Heart right ventricle (tissue), 16 donors: Measurements from ENCODE around the gene PXN. TPM values are rescaled to one million over a fixed set of nuclear protein-coding genes. Genes with fewer than 3 reads are reported as not detected.
A peak's percentile ranks its signal among the peaks of the same experiment; 100 is the strongest.

ENCODE experiments used
- ATAC-seq, 8 donors: fragments of 200-7000 bp; cut with Tn5 transposase; one replicate each; pipeline ENCODE4 v1.9.1; 2020; ENCODE audit warnings: mild to moderate bottlenecking in 8 of 8, moderate library complexity in 8 of 8, moderate number of reproducible peaks in 1 of 8
- DNase-seq, 2 donors: peaks; one replicate each; pipeline ENCODE4 v3.0.0-alpha.2; 2020
- H3K27ac ChIP-seq, 10 donors: fragments of 200-600 bp; sonication (generic) in 2 of 10; one replicate each; pipeline versions ENCODE4 v1.5.0 to v1.8.0; 2020 to 2022; ENCODE audit warnings: mild to moderate bottlenecking in 3 of 10
- H3K27me3 ChIP-seq, 7 donors: fragments of 200-600 bp; one replicate each; pipeline ENCODE4 v1.8.0; 2021 to 2022; ENCODE audit warnings: mild to moderate bottlenecking in 2 of 7
- H3K36me3 ChIP-seq, 9 donors: fragments of 200-600 bp; sonication (generic) in 1 of 9; one replicate each; pipeline versions ENCODE4 v1.5.0 to v1.8.0; 2020 to 2022; ENCODE audit warnings: mild to moderate bottlenecking in 2 of 9
- H3K4me1 ChIP-seq, 9 donors: fragments of 200-600 bp; sonication (generic) in 1 of 9; one replicate each; pipeline versions ENCODE4 v1.5.0 to v1.8.0; 2020 to 2022; ENCODE audit warnings: mild to moderate bottlenecking in 4 of 9
- H3K4me3 ChIP-seq, 10 donors: fragments of 200-600 bp; sonication (generic) in 2 of 10; one replicate each; pipeline versions ENCODE4 v1.5.0 to v1.8.0; 2020 to 2022; ENCODE audit warnings: mild to moderate bottlenecking in 7 of 10, moderate library complexity in 2 of 10
- H3K9me3 ChIP-seq, 11 donors: fragments of 200-600 bp in 10 of 11; sonication (generic) in 2 of 11; one replicate each; pipeline versions ENCODE4 v1.5.0 to v1.8.0; 2013 to 2022; ENCODE audit warnings: mild to moderate bottlenecking in 2 of 11, control low read depth in 1 of 11, moderate library complexity in 1 of 11
- WGBS, 2 donors: extraction: QIAGEN DNeasy Blood & Tissue Kit; methylation state at CpG; one replicate each; pipeline ENCODE4 v1.1.7; 2013; ENCODE audit warnings: inconsistent platforms in 1 of 2; 5-methylcytosine and 5-hydroxymethylcytosine counted together
- intact Hi-C, 10 donors: fragments of 100-400 bp; cut with DNase I; formaldehyde crosslinking; loops; one replicate each; pipeline versions ENCODE4 v1.11.1 to v1.14.2; 2022
- polyA plus RNA-seq, 2 donors: library from polyadenylated mRNA; stranded (reverse); fragments of 200-250 nt; gene quantifications; one replicate each; pipeline ENCODE4 v1.2.3, GENCODE V29; 2013
- total RNA-seq, 10 donors: library from RNA; stranded (reverse); fragmentation: NEBNext Ultra II Directional in 3 of 10; extraction: Animal tissue kit (Norgen Biotek cat#: 25700) in 3 of 10; gene quantifications; one replicate each; pipeline versions ENCODE4 v1.2.1 to v1.2.4, GENCODE V29; 2021 to 2023
- TF ChIP-seq, protein P1 (sequence below), 9 donors: fragments of 200-600 bp; sonication (generic) in 2 of 9; IDR thresholded peaks; one replicate each; pipeline versions ENCODE4 v1.5.0 to v1.8.0; 2021 to 2022; ENCODE audit warnings: antibody characterized with exemption in 9 of 9, mild to moderate bottlenecking in 5 of 9, moderate library complexity in 1 of 9
- donor health status: Arrhythmogenic right ventricular cardiomyopathy.
- donor health status: ischemic (EF 13 %, LVEDD 7.1; RV severe dilation, severe dysfunction).
- donor health status: healthy with polysubstance abuse.
- donor health status: DM: no; HTN: yes; CAD: no.
- donor health status: DM: no; HTN: no; CAD: no.
- donor health status: ischemic (EF 25% LVEDD 6.9; RV normal size, moderate dysfunction).
- donor health status: ischemic (EF 25% LVEDD 5.7; RV mildly dilated, moderate dysfunction).
- donor health status: healthy.
- donor health status: DM: yes; HTN: yes; CAD: no.
- donor health status: Ischemic cardiomyopathy.
- donor health status: ischemic (EF 35%, LVEDD 5.7; RV mildly dilated, moderate dysfunction).
- donor health status: nonischemic (EF 11% LVEDD 7.7; RV severe dilation, severe dysfunction).
- donor health status: DM: yes; HTN: yes; CAD: no.
- donor health status: PGD.
- donor health status: ischemic (EF 29% LVEDD 5.4; RV normal size, mild dysfunction).
- donor health status: nonischemic (EF 23%, LVEDD 6.1; RV moderate dilation, normal function).

The PXN gene
- total and polyA plus RNA-seq, 12 donors: 41.2 to 123 (median 63.3) TPM

DNA sequence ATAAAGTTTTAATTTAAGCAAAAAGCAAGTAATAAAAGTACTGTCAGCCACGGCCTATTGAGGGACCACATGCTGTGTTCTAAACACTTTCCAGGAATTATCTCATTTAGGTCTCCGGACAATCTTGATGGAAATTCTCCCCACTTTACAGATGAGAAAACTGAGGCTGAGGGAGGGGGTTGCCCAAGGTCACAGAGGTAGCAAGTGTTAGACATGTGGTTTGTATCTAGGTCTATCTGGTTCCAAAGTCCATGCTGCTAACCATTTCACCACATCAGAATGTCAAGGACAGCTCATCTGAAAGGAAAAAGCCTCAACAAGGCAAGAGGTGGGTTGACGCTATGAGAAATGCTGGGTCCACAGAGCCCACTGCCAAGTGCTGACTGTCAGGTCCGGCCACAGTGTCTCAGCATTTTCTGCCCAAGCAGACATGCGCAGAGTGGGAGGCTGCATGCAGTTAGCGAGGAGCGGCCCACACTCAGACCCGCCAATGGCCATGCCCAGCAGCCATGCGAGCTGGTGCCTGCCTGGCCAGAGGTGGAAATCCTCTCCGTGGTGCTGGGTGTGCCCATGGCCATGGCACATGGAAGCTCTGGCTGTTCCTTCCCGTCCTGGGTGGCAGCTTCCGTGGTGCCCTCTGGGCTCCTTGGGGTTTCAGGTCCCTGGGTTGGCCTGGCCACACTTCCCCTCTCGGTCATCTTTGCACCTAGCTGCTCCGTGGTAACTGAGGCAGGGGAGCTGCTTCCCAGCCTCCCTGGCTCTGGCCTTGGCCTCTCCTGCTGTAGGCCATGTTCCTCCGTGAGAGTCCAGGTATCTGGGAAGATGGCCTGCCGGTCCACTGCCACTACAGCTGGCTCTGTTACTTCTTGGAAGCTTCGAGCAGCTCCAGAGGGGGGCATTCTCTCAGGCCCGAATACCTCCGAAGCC lies 46.6 kb downstream of the PXN start:
- H3K9me3 ChIP-seq: no peaks in the 10 kb centered on the region
- intact Hi-C loops: no loop called here
- ATAC-seq: no peak
- no peaks in the 10 kb centered on the region for H3K27me3 ChIP-seq
- TF ChIP-seq, protein P1, sequence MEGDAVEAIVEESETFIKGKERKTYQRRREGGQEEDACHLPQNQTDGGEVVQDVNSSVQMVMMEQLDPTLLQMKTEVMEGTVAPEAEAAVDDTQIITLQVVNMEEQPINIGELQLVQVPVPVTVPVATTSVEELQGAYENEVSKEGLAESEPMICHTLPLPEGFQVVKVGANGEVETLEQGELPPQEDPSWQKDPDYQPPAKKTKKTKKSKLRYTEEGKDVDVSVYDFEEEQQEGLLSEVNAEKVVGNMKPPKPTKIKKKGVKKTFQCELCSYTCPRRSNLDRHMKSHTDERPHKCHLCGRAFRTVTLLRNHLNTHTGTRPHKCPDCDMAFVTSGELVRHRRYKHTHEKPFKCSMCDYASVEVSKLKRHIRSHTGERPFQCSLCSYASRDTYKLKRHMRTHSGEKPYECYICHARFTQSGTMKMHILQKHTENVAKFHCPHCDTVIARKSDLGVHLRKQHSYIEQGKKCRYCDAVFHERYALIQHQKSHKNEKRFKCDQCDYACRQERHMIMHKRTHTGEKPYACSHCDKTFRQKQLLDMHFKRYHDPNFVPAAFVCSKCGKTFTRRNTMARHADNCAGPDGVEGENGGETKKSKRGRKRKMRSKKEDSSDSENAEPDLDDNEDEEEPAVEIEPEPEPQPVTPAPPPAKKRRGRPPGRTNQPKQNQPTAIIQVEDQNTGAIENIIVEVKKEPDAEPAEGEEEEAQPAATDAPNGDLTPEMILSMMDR (IDR thresholded peaks at IDR 0.05): no peak
- H3K4me3 ChIP-seq: no peak overlapping the region
- H3K4me1 ChIP-seq: peaks cover 0 to 6% (median under 1%) of the 10 kb centered on the region in 9 donors
- no peak for DNase-seq
- H3K36me3 ChIP-seq: peaks cover 14 to 100% (median 70%) of the 10 kb centered on the region in 9 donors
- no peak overlapping the region for H3K27ac ChIP-seq
- 90 to 93% methylated on average over 19 of the region's 19 CpGs for WGBS, 2 donors

DNA sequence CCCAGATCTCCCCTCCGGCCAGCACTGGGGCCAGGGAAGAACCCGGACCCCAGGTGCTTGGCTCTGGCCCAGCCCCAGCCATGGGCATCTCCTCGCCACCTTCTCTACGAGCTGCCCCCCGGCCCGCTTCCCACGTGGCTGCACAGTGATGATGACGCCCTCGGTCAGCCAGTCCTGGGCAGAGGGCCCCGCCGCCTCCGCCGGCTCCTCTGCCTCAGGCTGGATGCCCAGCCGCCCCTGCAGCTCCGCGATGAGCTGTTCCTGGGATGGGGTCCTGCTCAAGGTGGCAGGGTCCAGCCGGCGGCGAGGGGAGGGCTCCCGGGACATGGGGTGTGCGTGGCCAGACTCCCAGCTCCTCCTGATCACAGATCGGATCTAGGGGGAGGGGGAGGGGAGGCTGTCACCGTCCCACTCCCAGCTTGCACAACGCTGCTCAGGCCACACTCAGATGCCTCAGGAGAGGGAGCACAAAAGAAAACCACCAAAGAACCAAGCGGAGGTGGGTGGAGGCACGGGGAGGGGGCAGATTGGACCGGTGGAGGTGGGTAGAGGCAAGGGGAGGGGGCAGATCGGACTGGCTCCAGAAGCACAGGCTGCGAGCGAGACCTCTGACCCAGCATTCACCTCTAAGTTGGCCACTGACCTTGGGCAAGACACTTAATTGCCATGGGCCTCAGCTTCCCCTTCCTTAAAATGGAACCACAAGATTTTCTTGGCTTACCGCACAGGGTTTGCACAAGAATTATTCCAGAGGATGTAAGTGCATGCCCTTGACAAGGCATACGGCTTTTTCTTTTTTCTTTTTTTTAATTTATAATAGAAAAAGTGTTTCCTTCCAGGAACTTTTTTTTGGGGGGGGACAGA lies 48.6 kb downstream of the PXN start:
- DNase-seq (no peak), ATAC-seq (peak in 1 of 8 donors; percentile 9)
- Histone ChIP-seq H3K27me3 (no peaks in the 10 kb centered on the region), H3K4me3 (no peak overlapping the region), H3K36me3 (peaks cover 6 to 100% (median 74%) of the 10 kb centered on the region in 9 donors), H3K4me1 (peaks cover 0 to 6% (median 0%) of the 10 kb centered on the region in 9 donors), H3K27ac (no peak overlapping the region), H3K9me3 (no peaks in the 10 kb centered on the region)
- intact Hi-C loops: no loop called here
- WGBS, 2 donors: 86 to 87% methylated on average over 32 of the region's 32 CpGs
- TF ChIP-seq, protein P1 (IDR thresholded peaks at IDR 0.05): no peak

DNA sequence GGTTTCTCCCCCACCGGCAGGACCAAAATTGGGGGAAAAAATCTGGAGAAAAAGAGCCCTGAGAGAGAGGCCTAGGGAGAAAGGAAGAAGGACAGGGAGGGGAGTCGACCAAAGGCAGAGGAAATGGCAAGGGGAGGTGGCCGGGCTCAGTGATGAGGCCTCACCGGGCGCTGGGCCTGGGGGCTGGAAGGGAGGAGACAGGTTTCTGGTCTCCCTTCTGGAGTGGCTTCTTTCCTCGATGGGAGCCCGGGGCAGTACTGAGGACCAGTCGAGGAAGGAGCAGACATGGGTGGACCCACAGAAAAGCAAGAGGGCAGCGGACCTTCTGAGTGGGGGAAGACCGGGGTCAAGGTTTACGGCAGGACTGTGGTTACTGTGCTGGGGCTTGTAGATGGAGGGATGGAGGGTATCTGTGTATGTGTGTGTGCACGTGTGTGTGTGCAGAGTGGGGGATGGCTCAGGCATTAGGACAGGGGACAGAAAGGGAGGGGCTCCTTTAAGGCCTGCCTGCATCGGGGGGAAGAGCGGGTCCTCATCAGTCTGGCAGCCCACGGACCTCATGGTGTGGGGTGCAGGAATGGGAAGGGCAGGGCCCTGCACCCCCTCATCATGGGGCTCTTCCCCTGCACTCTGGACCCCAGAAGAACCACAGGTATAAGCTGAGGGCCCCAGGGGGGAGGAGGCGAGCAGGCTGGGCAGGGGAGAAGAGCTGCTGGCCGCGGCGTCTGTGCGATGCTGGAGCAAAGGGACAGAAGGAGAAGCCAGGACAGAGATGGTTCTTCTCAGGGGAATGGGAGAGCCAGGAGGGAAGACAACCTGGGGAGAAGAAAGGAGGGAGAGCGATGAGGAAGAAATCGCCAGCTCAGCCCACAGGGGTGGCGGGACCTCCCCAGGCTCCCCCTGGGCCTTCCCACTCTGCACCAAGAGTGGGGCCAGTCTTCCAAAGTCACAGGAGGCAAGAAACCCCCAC lies 49.5 kb downstream of the PXN start:
- ATAC-seq (no peak), DNase-seq (no peak)
- Histone ChIP-seq H3K9me3 (no peaks in the 10 kb centered on the region), H3K27me3 (no peaks in the 10 kb centered on the region), H3K4me1 (peaks cover 0 to 6% (median 0%) of the 10 kb centered on the region in 9 donors), H3K27ac (no peak overlapping the region), H3K36me3 (peaks cover 5 to 100% (median 70%) of the 10 kb centered on the region in 9 donors), H3K4me3 (no peak overlapping the region)
- WGBS, 2 donors: 81 to 82% methylated on average over 23 of the region's 23 CpGs
- TF ChIP-seq, protein P1 (IDR thresholded peaks at IDR 0.05): no peak
- intact Hi-C loops: no loop called here
